Measurements from ENCODE around the gene RPUSD1.
"Not testable (repeated sequence)": the region's sequence is repeated elsewhere in the genome, so short reads cannot be mapped to it uniquely, and the experiment has no call there.

Gene RPUSD1

DNA sequence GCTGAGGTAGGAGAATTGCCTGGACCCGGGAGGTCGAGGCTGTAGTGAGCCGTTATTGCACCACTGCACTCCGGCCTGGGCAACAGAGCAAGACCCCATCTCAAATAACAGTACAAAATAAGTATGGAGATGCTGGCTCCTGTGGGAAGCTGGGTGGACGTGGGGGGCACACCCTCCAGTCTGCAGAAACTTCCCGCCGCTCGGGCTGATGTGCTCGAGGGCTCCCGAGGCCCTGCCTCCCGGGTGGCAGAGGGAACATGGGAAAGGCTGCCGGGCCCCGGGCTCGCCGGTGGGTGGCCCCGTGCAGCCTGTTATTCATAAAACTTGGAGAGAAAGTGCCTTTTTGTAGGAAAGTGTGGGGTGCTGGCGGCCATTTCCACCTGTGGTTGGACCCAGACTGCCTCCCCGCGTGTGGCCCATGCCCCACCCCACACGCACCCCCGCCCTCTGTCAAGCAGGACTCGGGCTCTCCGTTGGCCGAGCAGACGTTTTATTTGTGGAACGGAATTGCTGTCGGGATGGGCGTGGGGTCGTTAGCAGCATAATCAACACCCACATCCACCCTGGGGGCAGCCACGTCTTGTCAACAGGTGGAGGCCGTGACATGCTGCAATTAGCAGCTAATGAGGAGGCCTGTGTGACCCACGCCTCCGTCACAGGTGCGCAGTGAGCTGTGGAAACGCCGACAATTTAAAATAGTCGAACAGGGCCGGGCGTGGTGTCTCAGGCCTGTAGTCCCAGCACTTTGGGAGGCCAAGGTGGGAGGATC is 40.0 kb downstream of the RPUSD1 start:
- Histone ChIP-seq H2AK5ac (ENCODE audit: low read length) (no peak overlapping the region), H3K23ac (ENCODE audit: low read length) (no peak overlapping the region), H3K4me3 (ENCODE audit: low read length) (no peak overlapping the region), H3K79me1 (ENCODE audit: low read length) (no peaks in the 10 kb centered on the region), H2BK5ac (ENCODE audit: low read length) (no peak overlapping the region), H3K56ac (ENCODE audit: low read length) (no peak overlapping the region), H3K4ac (ENCODE audit: low read depth, low read length) (no peak overlapping the region), H3K4me1 (ENCODE audit: control insufficient read depth, low read depth, low read length) (no peaks in the 10 kb centered on the region), H4K8ac (ENCODE audit: low read depth, low read length) (no peak overlapping the region), H3K36me3 (ENCODE audit: control insufficient read depth, insufficient read depth, low read length) (no peaks in the 10 kb centered on the region), H3K27me3 (ENCODE audit: insufficient read depth, low read length, poor library complexity) (no peaks in the 10 kb centered on the region), H3K79me2 (ENCODE audit: control insufficient read depth, insufficient read depth, low read length) (no peaks in the 10 kb centered on the region), H2BK120ac (ENCODE audit: low read depth, low read length) (no peak overlapping the region), H3K9ac (ENCODE audit: low read length) (no peak overlapping the region), H4K5ac (ENCODE audit: low read length) (no peak overlapping the region), H3K27ac (ENCODE audit: low read depth, low read length) (no peak overlapping the region), H3K4me2 (ENCODE audit: low read length) (no peak overlapping the region), H2BK15ac (replicated peaks; ENCODE audit: low read depth) (no peak overlapping the region), H3K18ac (ENCODE audit: low read length) (no peak overlapping the region)
- no CpG with 5 or more reads among the region's 39 CpGs for WGBS (ENCODE audit: extremely low coverage, insufficient coverage, low lambda C conversion rate)
- DNase-seq = no peak

DNA sequence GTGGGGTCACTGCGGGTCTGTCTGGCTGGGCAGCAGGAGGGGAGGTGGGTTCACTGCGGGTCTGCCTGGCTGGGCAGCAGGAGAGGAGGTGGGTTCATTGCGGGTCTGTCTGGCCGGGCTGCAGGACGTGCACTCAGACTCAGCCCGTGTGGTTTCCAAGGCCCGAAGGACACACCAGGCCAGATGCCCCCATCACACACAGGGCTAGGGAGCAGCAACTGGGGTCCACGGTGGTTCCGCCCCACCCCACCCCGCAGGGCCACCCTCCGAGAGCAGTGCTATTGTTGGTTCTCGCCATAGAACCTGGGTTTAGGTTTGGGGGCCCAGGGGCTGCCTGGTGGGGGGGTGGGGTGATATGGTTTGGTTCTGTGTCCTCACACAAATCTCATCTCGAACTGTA is 41.5 kb downstream of the RPUSD1 start:
- Histone ChIP-seq H4K5ac (ENCODE audit: low read length) (no peak overlapping the region), H3K4me2 (ENCODE audit: low read length) (no peak overlapping the region), H3K23ac (ENCODE audit: low read length) (no peak overlapping the region), H2BK120ac (ENCODE audit: low read depth, low read length) (no peak overlapping the region), H3K79me2 (ENCODE audit: control insufficient read depth, insufficient read depth, low read length) (no peaks in the 10 kb centered on the region), H4K8ac (ENCODE audit: low read depth, low read length) (no peak overlapping the region), H3K4me3 (ENCODE audit: low read length) (no peak overlapping the region), H3K27ac (ENCODE audit: low read depth, low read length) (no peak overlapping the region), H3K4ac (ENCODE audit: low read depth, low read length) (no peak overlapping the region), H3K27me3 (ENCODE audit: insufficient read depth, low read length, poor library complexity) (no peaks in the 10 kb centered on the region), H2BK5ac (ENCODE audit: low read length) (no peak overlapping the region), H3K56ac (ENCODE audit: low read length) (no peak overlapping the region), H2BK15ac (replicated peaks; ENCODE audit: low read depth) (no peak overlapping the region), H3K79me1 (ENCODE audit: low read length) (no peaks in the 10 kb centered on the region), H3K36me3 (ENCODE audit: control insufficient read depth, insufficient read depth, low read length) (no peaks in the 10 kb centered on the region), H3K9ac (ENCODE audit: low read length) (no peak overlapping the region), H3K4me1 (ENCODE audit: control insufficient read depth, low read depth, low read length) (no peaks in the 10 kb centered on the region), H3K18ac (ENCODE audit: low read length) (no peak overlapping the region), H2AK5ac (ENCODE audit: low read length) (no peak overlapping the region)
- WGBS (ENCODE audit: extremely low coverage, insufficient coverage, low lambda C conversion rate) = no CpG with 5 or more reads among the region's 13 CpGs
- no peak for DNase-seq

DNA sequence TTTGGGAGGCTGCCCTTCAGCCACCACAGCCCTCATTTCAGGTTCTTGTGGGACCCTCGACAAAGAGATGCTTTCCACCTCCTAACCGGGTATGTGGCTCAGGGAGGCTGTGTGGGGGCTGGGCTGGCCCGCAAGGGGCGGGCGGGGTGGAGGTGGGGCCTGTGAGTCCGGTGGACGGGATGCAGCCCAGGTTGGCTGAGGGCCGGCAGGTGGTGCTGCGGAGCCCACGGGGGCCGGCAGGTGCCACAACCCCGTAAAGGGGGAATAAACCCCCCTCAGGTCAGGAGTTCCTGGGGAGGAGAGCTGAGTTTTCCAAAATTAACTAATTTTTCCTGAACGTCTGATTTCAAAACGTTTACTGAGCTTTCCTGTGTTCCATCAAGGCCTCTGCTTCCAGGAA is 42.4 kb downstream of the RPUSD1 start:
- Histone ChIP-seq H3K56ac (ENCODE audit: low read length) (no peak overlapping the region), H3K36me3 (ENCODE audit: control insufficient read depth, insufficient read depth, low read length) (no peaks in the 10 kb centered on the region), H2BK5ac (ENCODE audit: low read length) (no peak overlapping the region)

DNA sequence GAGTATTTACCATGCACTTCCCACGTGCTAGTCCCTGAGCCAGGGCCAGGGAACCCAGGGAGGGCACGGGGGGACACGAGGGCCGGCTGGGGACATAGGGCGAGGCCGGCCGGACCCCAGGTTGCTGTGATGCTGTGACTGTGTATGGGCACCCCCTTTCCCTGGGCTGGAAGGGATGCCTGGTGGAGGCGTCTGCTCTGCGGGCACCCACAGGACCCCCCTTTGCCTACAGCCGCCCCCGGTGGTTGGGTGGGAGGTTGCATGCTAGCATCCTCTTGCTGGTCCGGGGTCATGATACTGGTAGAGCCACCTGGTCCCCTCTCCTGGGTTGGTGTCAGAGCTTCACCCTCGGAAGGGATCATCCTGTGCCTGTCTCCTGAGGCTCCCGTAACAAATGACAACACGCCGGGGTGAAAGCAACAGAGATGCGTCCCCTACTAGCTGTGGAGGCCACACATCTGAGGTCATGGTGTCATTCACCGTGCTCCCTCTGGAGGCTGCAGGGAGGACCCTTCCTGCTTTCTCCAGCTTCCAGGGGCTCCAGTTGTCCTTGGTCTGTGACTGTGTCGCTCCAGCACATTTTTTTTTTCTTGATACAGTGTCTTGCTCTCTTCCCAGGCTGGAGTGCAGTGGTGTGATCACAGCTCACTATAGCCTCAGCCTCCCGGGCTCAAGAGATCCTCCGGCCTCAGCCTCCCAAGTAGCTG is 44.2 kb downstream of the RPUSD1 start:
- Histone ChIP-seq H2BK120ac (ENCODE audit: low read depth, low read length) (no peak overlapping the region), H3K27me3 (ENCODE audit: insufficient read depth, low read length, poor library complexity) (no peaks in the 10 kb centered on the region), H3K27ac (ENCODE audit: low read depth, low read length) (no peak overlapping the region), H2AK5ac (ENCODE audit: low read length) (no peak overlapping the region), H4K5ac (ENCODE audit: low read length) (no peak overlapping the region), H3K4ac (ENCODE audit: low read depth, low read length) (no peak overlapping the region), H2BK5ac (ENCODE audit: low read length) (no peak overlapping the region), H3K79me1 (ENCODE audit: low read length) (no peaks in the 10 kb centered on the region), H3K4me1 (ENCODE audit: control insufficient read depth, low read depth, low read length) (no peaks in the 10 kb centered on the region), H3K4me3 (ENCODE audit: low read length) (no peak overlapping the region), H4K8ac (ENCODE audit: low read depth, low read length) (no peak overlapping the region), H2BK15ac (replicated peaks; ENCODE audit: low read depth) (no peak overlapping the region), H3K9ac (ENCODE audit: low read length) (no peak overlapping the region), H3K23ac (ENCODE audit: low read length) (no peak overlapping the region), H3K56ac (ENCODE audit: low read length) (no peak overlapping the region), H3K18ac (ENCODE audit: low read length) (no peak overlapping the region), H3K36me3 (ENCODE audit: control insufficient read depth, insufficient read depth, low read length) (no peaks in the 10 kb centered on the region), H3K79me2 (ENCODE audit: control insufficient read depth, insufficient read depth, low read length) (no peaks in the 10 kb centered on the region), H3K4me2 (ENCODE audit: low read length) (no peak overlapping the region)
- no CpG with 5 or more reads among the region's 21 CpGs for WGBS (ENCODE audit: extremely low coverage, insufficient coverage, low lambda C conversion rate)
- peak; percentile 36 for DNase-seq

More for the DNA sequence above, 42.4 kb downstream of the RPUSD1 start:
- Histone ChIP-seq H3K4me2 (ENCODE audit: low read length) (no peak overlapping the region), H3K79me1 (ENCODE audit: low read length) (no peaks in the 10 kb centered on the region), H3K4ac (ENCODE audit: low read depth, low read length) (no peak overlapping the region), H3K4me1 (ENCODE audit: control insufficient read depth, low read depth, low read length) (no peaks in the 10 kb centered on the region), H3K9ac (ENCODE audit: low read length) (no peak overlapping the region), H3K27me3 (ENCODE audit: insufficient read depth, low read length, poor library complexity) (no peaks in the 10 kb centered on the region), H3K79me2 (ENCODE audit: control insufficient read depth, insufficient read depth, low read length) (no peaks in the 10 kb centered on the region), H3K4me3 (ENCODE audit: low read length) (no peak overlapping the region), H2BK120ac (ENCODE audit: low read depth, low read length) (no peak overlapping the region), H4K8ac (ENCODE audit: low read depth, low read length) (no peak overlapping the region), H4K5ac (ENCODE audit: low read length) (no peak overlapping the region), H3K27ac (ENCODE audit: low read depth, low read length) (no peak overlapping the region), H2BK15ac (replicated peaks; ENCODE audit: low read depth) (no peak overlapping the region), H2AK5ac (ENCODE audit: low read length) (no peak overlapping the region), H3K23ac (ENCODE audit: low read length) (no peak overlapping the region), H3K18ac (ENCODE audit: low read length) (no peak overlapping the region)
- WGBS (ENCODE audit: extremely low coverage, insufficient coverage, low lambda C conversion rate) = no CpG with 5 or more reads among the region's 14 CpGs
- peak; percentile 66 for DNase-seq

DNA sequence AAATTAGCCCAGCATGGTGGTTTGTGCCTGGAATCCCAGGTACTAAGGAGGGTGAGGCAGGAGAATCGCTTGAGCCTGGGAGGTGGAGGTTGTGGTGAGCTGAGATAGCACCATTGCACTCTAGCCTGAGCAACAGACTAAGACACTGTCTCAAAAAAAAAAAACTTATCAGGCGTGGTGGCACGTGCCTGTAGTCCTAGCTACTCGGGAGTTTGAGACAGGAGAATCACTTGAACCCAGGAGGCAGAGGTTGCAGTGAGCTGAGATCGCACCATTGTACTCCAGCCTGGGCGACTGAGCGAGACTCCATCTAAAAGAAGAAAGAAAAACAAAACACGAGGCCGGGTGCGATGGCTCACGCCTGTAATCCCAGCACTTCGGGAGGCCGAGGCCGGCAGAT is 45.3 kb downstream of the RPUSD1 start:
- H3K79me2 ChIP-seq (ENCODE audit: control insufficient read depth, insufficient read depth, low read length); H3K27me3 ChIP-seq (ENCODE audit: insufficient read depth, low read length, poor library complexity); H3K4me3 ChIP-seq (ENCODE audit: low read length); H3K4me1 ChIP-seq (ENCODE audit: control insufficient read depth, low read depth, low read length); H3K9ac ChIP-seq (ENCODE audit: low read length); H3K27ac ChIP-seq (ENCODE audit: low read depth, low read length); H2AK5ac ChIP-seq (ENCODE audit: low read length); H4K5ac ChIP-seq (ENCODE audit: low read length); H2BK5ac ChIP-seq (ENCODE audit: low read length); H2BK15ac ChIP-seq (replicated peaks; ENCODE audit: low read depth); H4K8ac ChIP-seq (ENCODE audit: low read depth, low read length); H3K36me3 ChIP-seq (ENCODE audit: control insufficient read depth, insufficient read depth, low read length); H3K56ac ChIP-seq (ENCODE audit: low read length); DNase-seq; H2BK120ac ChIP-seq (ENCODE audit: low read depth, low read length); H3K4me2 ChIP-seq (ENCODE audit: low read length); H3K18ac ChIP-seq (ENCODE audit: low read length); H3K23ac ChIP-seq (ENCODE audit: low read length); H3K4ac ChIP-seq (ENCODE audit: low read depth, low read length); H3K79me1 ChIP-seq (ENCODE audit: low read length): not testable (repeated sequence)
- no CpG with 5 or more reads among the region's 14 CpGs for WGBS (ENCODE audit: extremely low coverage, insufficient coverage, low lambda C conversion rate)
